Activated CD8-positive, alpha-beta memory T cell treated with anti-CD3 and anti-CD28 coated beads for 36 hours (primary cell): ENCODE measurements around the gene DMXL2. TPM values are rescaled to one million over a fixed set of nuclear protein-coding genes. Genes with fewer than 3 reads are reported as not detected.
"Not testable (repeated sequence)": the region's sequence is repeated elsewhere in the genome, so short reads cannot be mapped to it uniquely, and the experiment has no call there.

ENCODE experiments used
- CTCF ChIA-PET: fragments of 350-600 bp; sonication (Branson Sonifier 250); formaldehyde crosslinking; loops from one replicate; lab custom pipeline; 2021; ENCODE audit warnings: antibody characterized with exemption; lab: Charles Lee
- POLR2A ChIA-PET: fragments of 350-600 bp; sonication (Branson Sonifier 250); formaldehyde crosslinking; loops from one replicate; lab custom pipeline; 2021; ENCODE audit warnings: antibody characterized with exemption; lab: Charles Lee
- total RNA-seq, 2 experiments: library from RNA; stranded (reverse); gene quantifications; one replicate each; pipeline ENCODE4 v1.2.3, GENCODE V29; 2021

DMXL2 gene
- total RNA-seq, 2 experiments from 2014 or later: 5.2 to 6.3 TPM

GRCh38 chr15:51447855-51448621 lies 174.5 kb downstream of the DMXL2 start:
- ChIA-PET CTCF (no interaction called here), POLR2A (no interaction called here)

- CTCF ChIA-PET, POLR2A ChIA-PET: not testable (repeated sequence)
Measured at GRCh38 chr15:51446029-51446744, 176.4 kb downstream of the DMXL2 start.

GRCh38 chr15:51444807-51445206 lies 177.8 kb downstream of the DMXL2 start:
- POLR2A ChIA-PET: no interaction called here
- CTCF ChIA-PET: no interaction called here

- CTCF ChIA-PET: no interaction called here
- POLR2A ChIA-PET: no interaction called here
Measured at GRCh38 chr15:51444112-51444511, 178.5 kb downstream of the DMXL2 start.

GRCh38 chr15:51443282-51443914 lies 179.2 kb downstream of the DMXL2 start:
- POLR2A ChIA-PET: no interaction called here

GRCh38 chr15:51438526-51438925 lies 184.0 kb downstream of the DMXL2 start:
- POLR2A ChIA-PET: no interaction called here
- CTCF ChIA-PET: no interaction called here

More at GRCh38 chr15:51443282-51443914, 179.2 kb downstream of the DMXL2 start:
- CTCF ChIA-PET: no interaction called here

GRCh38 chr15:51425517-51426040 lies 197.0 kb downstream of the DMXL2 start:
- CTCF ChIA-PET: no interaction called here
- POLR2A ChIA-PET: no interaction called here

GRCh38 chr15:51424780-51425179 lies 197.8 kb downstream of the DMXL2 start:
- ChIA-PET POLR2A (no interaction called here), CTCF (no interaction called here)

GRCh38 chr15:51423040-51423439 lies 199.5 kb downstream of the DMXL2 start:
- CTCF ChIA-PET, POLR2A ChIA-PET: not testable (repeated sequence)

GRCh38 chr15:51416129-51416528 lies 206.4 kb downstream of the DMXL2 start:
- CTCF ChIA-PET: no interaction called here
- POLR2A ChIA-PET: no interaction called here

- ChIA-PET POLR2A (no interaction called here), CTCF (no interaction called here)
Measured at GRCh38 chr15:51414256-51414860, 208.2 kb downstream of the DMXL2 start.

- POLR2A ChIA-PET: no interaction called here
- CTCF ChIA-PET: no interaction called here
Measured at GRCh38 chr15:51405693-51406523, 216.7 kb downstream of the DMXL2 start.

- ChIA-PET CTCF (interaction anchor here (2.3 kb wide), 1 partner anchor 241 kb away, joined by 9 read pairs; no protein-coding TSS in a partner anchor), POLR2A (no interaction called here)
Measured at GRCh38 chr15:51403946-51404695, 218.4 kb downstream of the DMXL2 start.

- CTCF ChIA-PET: interaction anchor here (2.3 kb wide), 1 partner anchor 240 kb away, joined by 9 read pairs; no protein-coding TSS in a partner anchor
- POLR2A ChIA-PET: no interaction called here
Measured at GRCh38 chr15:51403072-51403878, 219.3 kb downstream of the DMXL2 start.

- ChIA-PET CTCF (interaction anchor here (1.2 to 2.3 kb wide), 2 partner anchors 13 to 239 kb away, joined by 3 to 9 read pairs; no protein-coding TSS in a partner anchor), POLR2A (no interaction called here)
Measured at GRCh38 chr15:51401872-51402517, 220.6 kb downstream of the DMXL2 start.

- ChIA-PET CTCF (interaction anchor here (1.2 kb wide), 1 partner anchor 13 kb away, joined by 3 read pairs; no protein-coding TSS in a partner anchor), POLR2A (no interaction called here)
Measured at GRCh38 chr15:51401051-51401780, 221.4 kb downstream of the DMXL2 start.
